ENCODE data around the gene PJVK.

GRCh38 chr2:178429336-178429735 lies 21.8 kb upstream of the PJVK start:
- TF ChIP-seq POLR2A (IDR thresholded peaks at IDR 0.05; ENCODE audit: low read depth) (no peak), CTCF (IDR thresholded peaks at IDR 0.05) (no peak), POLR2AphosphoS5 (IDR thresholded peaks at IDR 0.05) (no peak), EP300 (IDR thresholded peaks at IDR 0.05) (no peak)
